Heart left ventricle (tissue), 16 donors: ENCODE data around the gene GRM2. TPM values are rescaled to one million over a fixed set of nuclear protein-coding genes. Genes with fewer than 3 reads are reported as not detected.

Experiments used
- ATAC-seq, 4 donors: fragments of 200-7000 bp; cut with Tn5 transposase; one replicate each; pipeline ENCODE4 v1.9.1; 2020 to 2022; ENCODE audit warnings: moderate library complexity in 4 of 4, mild to moderate bottlenecking in 3 of 4, moderate number of reproducible peaks in 1 of 4
- DNase-seq, 5 donors: peaks; one replicate each; pipeline ENCODE4 v3.0.0-alpha.2; 2020
- H3K27ac ChIP-seq, 12 donors: fragments of 200-600 bp; sonication (generic) in 4 of 12; one replicate each; pipeline versions ENCODE4 v1.5.0 to v1.8.0; 2016 to 2022; ENCODE audit warnings: mild to moderate bottlenecking in 2 of 12
- H3K27me3 ChIP-seq, 9 donors: fragments of 200-600 bp; sonication (generic) in 2 of 9; one replicate each; pipeline versions ENCODE4 v1.5.1 to v1.8.0; 2016 to 2022; ENCODE audit warnings: mild to moderate bottlenecking in 3 of 9
- H3K36me3 ChIP-seq, 9 donors: fragments of 200-600 bp; sonication (generic) in 2 of 9; one replicate each; pipeline versions ENCODE4 v1.5.0 to v1.8.0; 2018 to 2022; ENCODE audit warnings: mild to moderate bottlenecking in 2 of 9
- H3K4me1 ChIP-seq, 12 donors: fragments of 200-600 bp; sonication (generic) in 4 of 12; one replicate each; pipeline versions ENCODE4 v1.5.0 to v1.8.0; 2016 to 2022; ENCODE audit warnings: mild to moderate bottlenecking in 3 of 12
- H3K4me3 ChIP-seq, 12 donors: fragments of 200-600 bp; sonication (generic) in 4 of 12; one replicate each; pipeline versions ENCODE4 v1.5.0 to v1.8.0; 2017 to 2022; ENCODE audit warnings: mild to moderate bottlenecking in 9 of 12, moderate library complexity in 4 of 12
- H3K9me3 ChIP-seq, 12 donors: fragments of 200-600 bp; sonication (generic) in 4 of 12; one replicate each; pipeline versions ENCODE4 v1.5.0 to v1.8.0; 2016 to 2022; ENCODE audit warnings: mild to moderate bottlenecking in 1 of 12
- CTCF ChIP-seq, 12 donors: fragments of 200-600 bp; sonication (generic) in 4 of 12; IDR thresholded peaks; one replicate each; pipeline versions ENCODE4 v1.5.0 to v1.8.0; 2018 to 2022; ENCODE audit warnings: antibody characterized with exemption in 12 of 12, mild to moderate bottlenecking in 5 of 12
- POLR2A ChIP-seq, 2 donors: fragments of 450-650 bp; IDR thresholded peaks; one replicate each; pipeline ENCODE4 v1.6.1; 2017; ENCODE audit warnings: antibody characterized with exemption in 2 of 2, mild to moderate bottlenecking in 2 of 2, moderate library complexity in 2 of 2
- WGBS, 4 donors: extraction: QIAGEN DNeasy Blood & Tissue Kit in 2 of 4; methylation state at CpG; one replicate each; pipeline versions ENCODE4 v1.1.5 to v1.1.7; 2013 to 2018; 5-methylcytosine and 5-hydroxymethylcytosine counted together
- intact Hi-C, 10 donors: fragments of 100-400 bp; cut with DNase I; formaldehyde crosslinking; loops; one replicate each; pipeline versions ENCODE4 v1.11.1 to v1.14.2; 2022
- long read RNA-seq, 3 donors: library from polyadenylated mRNA; unstranded; transcript quantifications; one replicate each; pipeline ENCODE4 v2.0.0, GENCODE V29; 2020 to 2021
- polyA plus RNA-seq, 2 donors: library from polyadenylated mRNA; stranded (reverse); fragments of 200-250 nt; gene quantifications; one replicate each; pipeline ENCODE4 v1.2.3, GENCODE V29; 2013
- total RNA-seq, 9 donors: library from RNA; depleted of rRNA in 2 of 9; stranded (reverse); fragments of >200 nt in 2 of 9; fragmentation: NEBNext Ultra II Directional in 3 of 9; extraction: Animal tissue kit (Norgen Biotek cat#: 25700) in 3 of 9; gene quantifications; one replicate each; pipeline versions ENCODE4 v1.1.0 to v1.2.4, GENCODE V29; 2016 to 2023
- donor health status: ischemic (EF 13 %, LVEDD 7.1; RV severe dilation, severe dysfunction).
- donor health status: healthy with polysubstance abuse.
- donor health status: DM: no; HTN: yes; CAD: no.
- donor health status: DM: no; HTN: no; CAD: no.
- donor health status: ischemic (EF 25% LVEDD 6.9; RV normal size, moderate dysfunction).
- donor health status: ischemic (EF 25% LVEDD 5.7; RV mildly dilated, moderate dysfunction).
- donor health status: healthy.
- donor health status: DM: yes; HTN: yes; CAD: no.
- donor health status: ischemic (EF 35%, LVEDD 5.7; RV mildly dilated, moderate dysfunction).
- donor health status: nonischemic (EF 11% LVEDD 7.7; RV severe dilation, severe dysfunction).
- donor health status: DM: yes; HTN: yes; CAD: no.
- donor health status: PGD.
- donor health status: ischemic (EF 29% LVEDD 5.4; RV normal size, mild dysfunction).
- donor health status: nonischemic (EF 23%, LVEDD 6.1; RV moderate dilation, normal function).

GRM2 gene
- total RNA-seq = under 1 TPM in 7 of 9 donors, not detected in 2; 0.21 to 0.95 (median 0.56) TPM
- under 1 TPM; 0.03 to 0.11 TPM for polyA plus RNA-seq
- long read RNA-seq, donor 1 = 0 reads
- long read RNA-seq, donor 2 = 0 reads
- long read RNA-seq, donor 3 = 0 reads

- Histone ChIP-seq H3K36me3 (peaks cover 0 to 35% (median 21%) of the 10 kb centered on the region in 9 donors), H3K27ac (no peak within 1 kb of the TSS), H3K9me3 (no peaks in the 10 kb centered on the region), H3K4me3 (peak within 1 kb of the TSS in 10 of 12 donors; percentile 22 to 53 (median 39)), H3K27me3 (no peaks in the 10 kb centered on the region), H3K4me1 (peaks cover 0 to 17% (median 2%) of the 10 kb centered on the region in 12 donors)
- intact Hi-C loops = loop anchor here in 1 of 10 donors (5.0 kb wide), 1 partner anchor 90 kb away; no protein-coding TSS in a partner anchor
- ATAC-seq (peak; percentile 83 to 93 (median 88)), DNase-seq (peak; percentile 79 to 88 (median 83))
- TF ChIP-seq CTCF (IDR thresholded peaks at IDR 0.05) (peak in 3 of 12 donors; percentile 14 to 35 (median 27)), POLR2A (IDR thresholded peaks at IDR 0.05) (no peak)
- WGBS, 4 donors = 3 to 9% (median 6%) methylated on average over 46 to 69 of the region's 69 CpGs
These were observed at the start of gene GRM2 for GRCh38 chr3:51706788-51707731. Gene GRM2 (plus strand): TSS chr3:51707068. CDS start chr3:51708984, 1,916 bp downstream.

- Histone ChIP-seq H3K36me3 (peaks cover 0 to 80% (median 67%) of the 10 kb centered on the region in 9 donors), H3K4me1 (no peaks in the 10 kb centered on the region), H3K27me3 (no peaks in the 10 kb centered on the region), H3K9me3 (peaks cover 0 to 7% (median 0%) of the 10 kb centered on the region in 12 donors), H3K27ac (no peak overlapping the region), H3K4me3 (no peak overlapping the region)
- ATAC-seq (no peak), DNase-seq (no peak)
- TF ChIP-seq POLR2A (IDR thresholded peaks at IDR 0.05) (no peak), CTCF (IDR thresholded peaks at IDR 0.05) (no peak)
- intact Hi-C loops = no loop called here
- 88 to 94% (median 90%) methylated on average over 3 of the region's 3 CpGs for WGBS, 4 donors
These were observed 49.6 kb upstream of the GRM2 start for GRCh38 chr3:51657234-51657633.

- Histone ChIP-seq H3K4me3 (no peak overlapping the region), H3K9me3 (no peaks in the 10 kb centered on the region), H3K27me3 (no peaks in the 10 kb centered on the region), H3K4me1 (no peaks in the 10 kb centered on the region), H3K27ac (no peak overlapping the region), H3K36me3 (peaks cover 0 to 90% (median 80%) of the 10 kb centered on the region in 9 donors)
- no peak for ATAC-seq
- TF ChIP-seq POLR2A (IDR thresholded peaks at IDR 0.05) = no peak
- no peak for TF ChIP-seq CTCF (IDR thresholded peaks at IDR 0.05)
- intact Hi-C loops = loop anchor here in 1 of 10 donors (10.0 kb wide), 1 partner anchor 265 kb away; the partner anchor contains the start of gene RBM15B
- 97 to 98% (median 98%) methylated on average over 9 of the region's 9 CpGs for WGBS, 4 donors
- no peak for DNase-seq
These were observed 46.9 kb upstream of the GRM2 start for GRCh38 chr3:51659942-51660341.

GRCh38 chr3:51662456-51662855 is 44.4 kb upstream of the GRM2 start:
- ATAC-seq (no peak), DNase-seq (no peak)
- intact Hi-C loops = loop anchor here in 1 of 10 donors (10.0 kb wide), 1 partner anchor 268 kb away; the partner anchor contains the start of gene RBM15B
- no peak for TF ChIP-seq CTCF (IDR thresholded peaks at IDR 0.05)
- Histone ChIP-seq H3K4me3 (no peak overlapping the region), H3K4me1 (peaks cover 0 to 5% (median 0%) of the 10 kb centered on the region in 12 donors), H3K27me3 (no peaks in the 10 kb centered on the region), H3K27ac (no peak overlapping the region), H3K36me3 (peaks cover 0 to 65% (median 58%) of the 10 kb centered on the region in 9 donors), H3K9me3 (no peaks in the 10 kb centered on the region)
- WGBS, 4 donors = 92 to 95% (median 94%) methylated on average over 13 to 14 of the region's 14 CpGs
